ENCODE measurements around the gene PDZK1IP1.

- TF ChIP-seq POLR2A (IDR thresholded peaks at IDR 0.05): no peak
- TF ChIP-seq, protein P1, sequence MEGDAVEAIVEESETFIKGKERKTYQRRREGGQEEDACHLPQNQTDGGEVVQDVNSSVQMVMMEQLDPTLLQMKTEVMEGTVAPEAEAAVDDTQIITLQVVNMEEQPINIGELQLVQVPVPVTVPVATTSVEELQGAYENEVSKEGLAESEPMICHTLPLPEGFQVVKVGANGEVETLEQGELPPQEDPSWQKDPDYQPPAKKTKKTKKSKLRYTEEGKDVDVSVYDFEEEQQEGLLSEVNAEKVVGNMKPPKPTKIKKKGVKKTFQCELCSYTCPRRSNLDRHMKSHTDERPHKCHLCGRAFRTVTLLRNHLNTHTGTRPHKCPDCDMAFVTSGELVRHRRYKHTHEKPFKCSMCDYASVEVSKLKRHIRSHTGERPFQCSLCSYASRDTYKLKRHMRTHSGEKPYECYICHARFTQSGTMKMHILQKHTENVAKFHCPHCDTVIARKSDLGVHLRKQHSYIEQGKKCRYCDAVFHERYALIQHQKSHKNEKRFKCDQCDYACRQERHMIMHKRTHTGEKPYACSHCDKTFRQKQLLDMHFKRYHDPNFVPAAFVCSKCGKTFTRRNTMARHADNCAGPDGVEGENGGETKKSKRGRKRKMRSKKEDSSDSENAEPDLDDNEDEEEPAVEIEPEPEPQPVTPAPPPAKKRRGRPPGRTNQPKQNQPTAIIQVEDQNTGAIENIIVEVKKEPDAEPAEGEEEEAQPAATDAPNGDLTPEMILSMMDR (IDR thresholded peaks at IDR 0.05): no peak
- no peak for TF ChIP-seq EP300 (IDR thresholded peaks at IDR 0.05)
These were observed 646 bp upstream of the PDZK1IP1 start for GRCh38 chr1:47190509-47190855.
